LNCAP (cell line): Measurements from ENCODE around the gene SWI5.

Experiments used
- TF ChIP-seq, protein P1 (sequence below): fragments of 450-650 bp; IDR thresholded peaks from 2 replicates; pipeline ENCODE4 v1.5.1; 2017; ENCODE audit warnings: mild to moderate bottlenecking

Gene SWI5

DNA sequence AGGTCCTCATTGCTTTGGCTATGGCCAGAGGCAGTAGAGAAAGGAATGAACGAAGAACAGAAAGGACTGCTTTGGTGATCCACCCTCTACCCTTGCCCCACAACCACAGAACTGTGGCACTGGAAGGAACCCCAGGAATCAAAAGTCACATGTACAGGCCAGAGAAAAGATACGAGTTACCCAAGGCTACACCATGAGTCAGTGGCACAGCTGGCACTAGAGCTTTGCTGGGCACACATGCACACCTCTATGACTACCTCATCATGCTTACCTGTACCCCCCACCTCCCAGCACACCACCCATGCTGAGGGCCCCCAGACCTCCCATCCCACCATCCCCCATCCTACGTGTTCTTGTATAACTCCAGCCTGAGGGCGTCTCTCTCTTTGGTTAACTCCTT, 13.4 kb upstream of the SWI5 start:
- TF ChIP-seq, protein P1, sequence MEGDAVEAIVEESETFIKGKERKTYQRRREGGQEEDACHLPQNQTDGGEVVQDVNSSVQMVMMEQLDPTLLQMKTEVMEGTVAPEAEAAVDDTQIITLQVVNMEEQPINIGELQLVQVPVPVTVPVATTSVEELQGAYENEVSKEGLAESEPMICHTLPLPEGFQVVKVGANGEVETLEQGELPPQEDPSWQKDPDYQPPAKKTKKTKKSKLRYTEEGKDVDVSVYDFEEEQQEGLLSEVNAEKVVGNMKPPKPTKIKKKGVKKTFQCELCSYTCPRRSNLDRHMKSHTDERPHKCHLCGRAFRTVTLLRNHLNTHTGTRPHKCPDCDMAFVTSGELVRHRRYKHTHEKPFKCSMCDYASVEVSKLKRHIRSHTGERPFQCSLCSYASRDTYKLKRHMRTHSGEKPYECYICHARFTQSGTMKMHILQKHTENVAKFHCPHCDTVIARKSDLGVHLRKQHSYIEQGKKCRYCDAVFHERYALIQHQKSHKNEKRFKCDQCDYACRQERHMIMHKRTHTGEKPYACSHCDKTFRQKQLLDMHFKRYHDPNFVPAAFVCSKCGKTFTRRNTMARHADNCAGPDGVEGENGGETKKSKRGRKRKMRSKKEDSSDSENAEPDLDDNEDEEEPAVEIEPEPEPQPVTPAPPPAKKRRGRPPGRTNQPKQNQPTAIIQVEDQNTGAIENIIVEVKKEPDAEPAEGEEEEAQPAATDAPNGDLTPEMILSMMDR: no peak

DNA sequence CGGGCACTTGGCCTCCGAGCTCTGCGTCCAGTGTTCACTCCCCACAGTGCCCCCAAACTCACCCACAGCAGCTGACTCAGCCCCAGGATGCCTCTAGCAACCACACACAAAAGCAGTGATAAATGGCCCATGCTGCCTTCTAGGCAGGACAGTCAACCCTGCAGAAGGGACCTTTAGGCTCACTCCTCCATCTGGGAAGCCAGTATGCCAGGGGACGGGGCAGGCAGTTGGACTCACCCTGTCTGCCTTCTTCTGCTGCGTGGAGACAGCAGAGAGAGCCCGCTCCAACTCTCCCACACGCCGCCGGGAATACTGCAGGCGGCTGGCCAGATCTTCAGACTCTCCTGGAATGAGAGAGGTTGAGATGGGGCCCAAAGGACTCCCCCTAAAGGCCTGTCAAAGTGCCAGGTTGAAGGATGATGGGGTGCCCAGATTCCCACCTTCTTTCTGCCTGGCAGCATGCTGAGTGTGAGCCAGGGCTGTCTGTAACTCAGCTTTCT, 10.7 kb upstream of the SWI5 start:
- TF ChIP-seq, protein P1: no peak

DNA sequence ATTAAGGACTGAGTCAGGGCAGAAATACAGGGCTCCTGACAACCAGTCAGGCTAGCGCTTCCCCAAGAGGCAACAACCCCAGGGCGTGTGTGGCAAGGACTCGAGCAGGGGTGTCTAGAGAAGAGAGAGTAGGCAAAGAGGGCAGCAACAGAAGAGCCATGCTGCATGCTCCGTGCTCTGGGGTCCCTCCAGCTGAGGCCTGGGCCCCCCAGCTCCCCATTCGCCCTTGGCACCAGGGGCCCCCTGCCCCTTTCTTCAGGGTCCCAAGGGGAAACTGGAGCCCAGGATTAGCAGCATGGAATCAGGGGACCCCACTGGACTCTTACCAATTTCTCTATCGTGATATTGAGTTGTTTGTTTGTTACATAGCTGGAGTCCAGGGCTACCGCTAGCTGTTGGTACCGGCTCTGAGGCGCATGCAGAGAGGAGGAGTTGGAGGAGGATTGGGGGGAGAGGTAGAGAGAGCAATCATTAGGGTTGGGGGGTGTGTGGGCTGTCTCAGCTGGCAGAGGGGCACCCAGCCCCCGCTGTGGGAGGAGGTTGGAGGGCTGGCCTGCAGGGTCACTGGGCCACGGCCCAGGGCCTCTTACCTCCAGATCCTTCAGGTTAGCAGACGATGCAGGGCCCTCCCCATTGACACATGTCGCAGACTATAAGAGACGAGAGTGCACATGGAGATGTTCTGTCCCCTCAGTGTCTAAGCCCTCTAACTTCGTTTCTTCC, 9.0 kb upstream of the SWI5 start:
- TF ChIP-seq, protein P1: no peak

DNA sequence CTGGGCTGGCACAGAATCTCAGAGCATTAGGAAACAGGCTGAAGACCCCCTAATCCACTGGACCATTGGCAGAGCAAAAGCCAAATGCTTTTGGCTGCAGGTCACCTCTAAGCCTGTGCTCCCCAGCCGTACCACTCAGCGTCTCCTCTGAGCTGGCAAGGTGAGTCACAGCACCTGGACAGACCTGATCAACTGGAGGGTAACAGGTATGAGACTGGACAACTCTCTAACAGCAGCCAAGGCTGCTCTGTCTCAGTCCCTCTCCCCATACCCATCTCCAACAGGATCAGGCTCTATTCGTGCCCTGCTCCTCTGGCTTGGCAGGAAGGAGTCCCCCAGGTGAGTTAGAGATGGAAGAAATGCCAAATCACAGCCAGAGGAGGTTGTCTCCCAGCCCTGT, 5.0 kb upstream of the SWI5 start:
- TF ChIP-seq, protein P1: no peak

DNA sequence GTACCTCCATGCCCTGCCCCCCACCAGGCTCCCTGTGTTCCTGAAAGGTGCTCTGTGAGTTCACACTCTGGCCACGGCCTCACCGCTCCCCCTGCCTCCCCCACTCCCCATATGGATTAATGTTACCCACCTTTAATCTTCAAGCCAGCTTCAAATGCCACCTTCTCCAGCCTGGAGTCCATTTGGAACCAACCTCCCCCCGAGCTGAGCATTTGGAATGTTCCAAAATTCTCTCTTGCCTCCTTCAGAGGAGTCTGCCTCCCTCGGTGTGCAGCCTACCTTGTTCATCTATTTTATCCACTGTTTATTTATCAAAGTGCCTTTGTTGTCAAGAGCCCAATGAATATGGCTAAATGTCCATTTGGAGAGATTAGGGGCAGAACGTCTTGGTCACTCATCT, 4.6 kb upstream of the SWI5 start:
- TF ChIP-seq, protein P1: no peak

DNA sequence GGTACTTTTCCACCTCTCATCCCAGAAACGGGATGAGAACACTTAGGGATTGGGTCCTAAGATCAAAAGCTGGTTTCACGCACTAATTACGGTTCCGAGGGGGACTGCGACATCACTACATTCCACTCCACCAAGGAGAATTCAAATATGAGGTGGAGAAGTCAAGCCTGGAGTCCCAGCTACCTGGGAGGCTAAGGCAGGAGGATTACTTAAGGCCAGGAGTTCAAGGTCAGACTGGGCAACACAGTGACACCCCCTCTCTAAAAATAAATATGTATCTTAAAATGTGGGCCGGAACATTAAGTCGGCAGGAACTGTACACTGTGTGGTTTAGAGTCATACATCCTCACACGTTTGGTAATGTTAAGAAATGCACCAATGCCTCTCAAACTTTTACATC, 1.8 kb upstream of the SWI5 start:
- TF ChIP-seq, protein P1: no peak

DNA sequence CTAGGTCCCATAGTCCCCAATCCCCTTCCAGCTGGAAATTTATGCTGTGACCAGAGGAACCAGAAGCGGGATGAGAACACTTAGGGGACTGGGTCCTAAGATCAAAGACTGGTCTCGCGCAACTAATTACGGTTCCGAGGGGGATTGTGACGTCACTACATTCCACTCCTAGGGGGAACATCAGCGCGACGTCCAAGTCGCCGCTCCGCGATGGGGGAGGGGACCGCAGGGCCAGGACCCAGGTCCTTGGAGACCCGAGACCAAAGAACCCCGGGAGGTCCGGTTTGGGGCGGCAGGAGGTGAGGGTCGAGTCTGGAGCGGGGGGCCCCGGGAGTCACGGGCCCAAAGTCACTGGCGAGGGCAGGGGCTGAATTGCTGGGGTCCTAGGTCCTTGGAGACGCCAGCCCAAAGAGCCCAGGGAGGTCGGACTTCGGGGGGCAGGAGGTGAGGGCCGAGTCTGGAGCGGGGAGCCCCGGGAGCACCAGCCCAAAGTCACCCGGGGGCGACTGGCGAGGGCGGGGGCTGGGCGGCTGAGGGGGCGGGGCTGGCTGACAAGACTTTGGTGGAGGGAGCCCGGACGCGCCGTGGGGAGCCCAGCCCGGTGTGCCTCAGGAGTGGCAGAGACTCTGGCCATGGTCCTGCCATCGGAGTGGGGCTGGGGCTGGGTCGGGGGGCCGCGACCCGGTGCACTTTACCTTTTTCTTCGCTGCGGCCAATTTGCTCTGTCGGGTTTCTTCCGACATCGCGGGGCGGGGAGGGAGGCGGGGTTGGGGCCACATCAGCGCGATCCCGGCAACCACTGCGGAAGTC, 673 bp upstream of the SWI5 start, which contains the start of gene GOLGA2:
TSS of gene GOLGA2 (minus strand) at position 810 of the 810 bp plus-strand sequence. CDS start at position 779, 31 bp downstream.
- TF ChIP-seq, protein P1: no peak
